Stimulated activated CD8-positive, alpha-beta memory T cell treated with anti-CD3 and anti-CD28 coated beads, Interleukin-2, amount 100 ng/mL, for 1 hour (primary cell): ENCODE results near the gene GABPB2.
"Not testable (repeated sequence)": the region's sequence is repeated elsewhere in the genome, so short reads cannot be mapped to it uniquely, and the experiment has no call there.

Experiments
- DNase-seq, 2 donors: peaks; one replicate each; pipeline ENCODE4 v3.0.0-alpha.2; 2020; ENCODE audit warnings: low read depth in 2 of 2

Gene GABPB2

DNA sequence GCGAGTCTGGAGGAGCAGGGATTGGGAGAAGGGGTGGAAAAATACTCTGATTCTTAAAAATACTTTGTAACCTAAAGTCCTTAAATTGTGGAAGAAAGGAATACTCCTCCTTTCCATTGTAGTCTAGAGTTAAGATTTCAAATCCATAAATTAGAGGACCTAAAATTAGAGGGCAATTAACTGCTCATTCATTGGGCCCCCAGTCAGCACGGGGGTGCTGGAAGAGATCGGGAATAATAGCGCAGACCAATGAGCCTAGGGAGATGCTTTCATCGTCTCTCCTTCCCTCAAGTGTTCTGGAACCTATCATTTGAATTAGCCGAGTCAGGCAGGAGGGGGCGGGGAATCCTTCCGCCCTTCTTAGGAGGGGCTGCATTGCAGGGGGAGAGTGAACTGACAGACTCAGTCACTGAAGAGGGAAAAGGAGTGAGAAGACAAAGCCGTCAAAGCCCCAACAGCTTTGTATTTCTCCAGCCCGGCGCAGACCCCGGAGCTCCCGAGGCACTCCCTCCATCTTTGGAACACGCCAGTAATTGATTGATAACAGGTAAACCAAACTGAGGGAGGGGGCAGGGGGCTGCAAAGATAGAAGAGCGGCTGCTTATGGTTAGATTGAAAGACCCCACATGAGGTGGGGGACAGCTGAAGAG is 10.4 kb upstream of the GABPB2 start, which contains the start of gene MLLT11:
Gene MLLT11 (plus strand): TSS at position 391 of the 650 bp plus-strand sequence. CDS start 6,828 bp downstream, outside the sequence.
- DNase-seq: no peak

DNA sequence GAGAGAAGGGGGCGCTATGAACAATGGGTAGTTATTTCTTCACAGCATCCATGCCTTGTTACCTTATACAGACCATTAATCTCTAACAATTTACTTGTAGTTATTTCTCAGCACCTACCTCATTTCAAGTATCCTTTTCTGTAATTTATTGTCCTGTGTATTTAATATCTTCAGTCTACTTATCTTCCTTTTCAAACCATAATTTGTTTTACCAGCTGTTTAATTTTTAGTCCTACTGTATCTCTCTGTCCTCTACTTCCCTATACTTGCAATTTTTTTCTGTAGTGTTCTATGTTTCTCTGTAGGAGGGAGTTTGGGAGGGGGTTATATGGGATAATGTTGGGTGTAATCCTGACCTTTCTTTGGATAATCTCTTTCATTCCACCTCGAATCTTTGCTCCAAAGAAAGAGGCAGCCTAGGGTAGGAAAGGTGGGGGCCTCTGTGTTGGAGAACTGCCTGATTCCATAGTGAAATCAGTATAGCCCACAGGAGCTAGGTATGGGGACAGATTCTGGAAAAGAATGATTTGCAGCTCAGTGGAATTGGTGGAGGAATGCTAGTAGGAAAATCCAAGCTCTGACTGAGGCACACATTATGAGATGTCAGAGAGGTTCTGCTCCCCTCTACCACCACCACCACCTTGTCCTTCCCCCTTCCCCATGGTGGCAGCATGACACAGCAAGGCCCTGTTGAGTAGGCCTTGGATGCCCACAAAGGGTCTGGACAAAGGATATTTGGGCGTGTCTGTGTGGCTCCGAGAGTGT is 9.7 kb upstream of the GABPB2 start:
- no peak for DNase-seq

DNA sequence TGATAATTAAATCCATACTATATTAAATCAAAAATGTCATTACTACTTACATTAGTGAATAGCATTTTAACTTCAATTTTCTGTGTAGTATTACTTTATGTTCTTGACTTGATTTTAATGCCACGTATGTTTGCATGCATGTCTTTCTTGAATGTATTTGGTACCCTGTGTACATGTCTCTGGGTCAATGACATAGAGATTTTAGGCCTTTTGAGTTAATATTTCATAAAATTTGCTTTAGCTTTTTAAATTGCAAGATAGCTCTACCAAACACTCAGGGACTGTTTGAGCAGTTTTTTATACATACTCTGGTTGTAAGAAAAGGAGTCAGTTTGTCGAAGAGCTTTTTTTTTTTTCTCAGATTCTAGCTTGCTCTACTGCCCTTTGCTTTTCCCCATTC is 8.9 kb upstream of the GABPB2 start:
- DNase-seq: no peak

DNA sequence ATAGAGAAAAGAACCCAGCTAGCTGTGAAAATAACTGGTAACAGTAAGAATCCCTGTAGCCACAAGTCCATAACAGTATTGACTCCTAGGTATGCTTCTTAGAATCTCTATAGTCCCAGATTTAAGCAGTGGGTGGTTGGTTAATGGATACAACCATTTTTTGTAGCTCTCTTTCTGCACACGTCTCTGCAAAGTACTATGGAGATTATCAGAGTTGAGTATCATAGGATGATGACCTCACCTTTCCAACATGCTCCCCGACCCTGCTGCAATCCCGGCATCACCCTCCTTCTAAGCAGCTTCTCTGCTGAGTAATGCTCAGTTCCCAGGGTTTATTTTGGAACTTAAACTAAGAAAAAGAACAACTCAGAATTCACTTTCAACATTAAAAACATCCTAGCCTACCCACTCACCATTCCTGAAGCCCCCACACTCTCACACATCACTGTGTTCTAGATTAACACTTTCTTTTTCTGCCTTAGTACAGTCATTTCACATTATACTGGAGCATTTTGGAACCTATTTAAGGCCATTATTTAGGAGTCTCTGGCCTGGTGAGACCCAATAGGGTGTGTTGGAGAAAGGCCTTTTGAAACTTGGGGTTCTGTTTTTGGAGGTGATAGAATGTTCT is 7.7 kb upstream of the GABPB2 start:
- DNase-seq: no peak

DNA sequence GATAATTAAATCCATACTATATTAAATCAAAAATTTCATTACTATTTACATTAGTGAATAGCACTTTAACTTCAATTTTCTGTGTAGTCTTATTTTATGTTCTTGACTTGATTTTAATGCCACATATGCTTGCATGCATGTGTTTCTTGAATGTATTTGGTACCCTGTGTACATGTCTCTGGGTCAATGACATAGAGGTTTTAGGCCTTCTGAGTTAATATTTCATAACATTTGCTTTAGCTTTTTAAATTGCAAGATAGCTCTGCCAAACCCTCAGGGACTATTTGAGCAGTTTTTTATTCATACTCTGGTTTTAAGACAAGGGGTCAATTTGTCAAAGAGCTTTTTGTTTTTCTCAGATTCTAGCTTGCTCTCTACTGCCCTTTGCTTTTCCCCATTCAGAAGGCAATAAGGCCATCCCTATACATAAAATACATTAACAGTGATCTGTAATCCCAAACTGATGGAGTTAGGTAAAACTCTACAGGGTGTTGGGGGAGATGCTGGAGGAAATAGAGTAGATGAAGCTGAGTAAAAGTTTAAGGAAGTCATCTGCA is 5.4 kb upstream of the GABPB2 start:
- DNase-seq: no peak

DNA sequence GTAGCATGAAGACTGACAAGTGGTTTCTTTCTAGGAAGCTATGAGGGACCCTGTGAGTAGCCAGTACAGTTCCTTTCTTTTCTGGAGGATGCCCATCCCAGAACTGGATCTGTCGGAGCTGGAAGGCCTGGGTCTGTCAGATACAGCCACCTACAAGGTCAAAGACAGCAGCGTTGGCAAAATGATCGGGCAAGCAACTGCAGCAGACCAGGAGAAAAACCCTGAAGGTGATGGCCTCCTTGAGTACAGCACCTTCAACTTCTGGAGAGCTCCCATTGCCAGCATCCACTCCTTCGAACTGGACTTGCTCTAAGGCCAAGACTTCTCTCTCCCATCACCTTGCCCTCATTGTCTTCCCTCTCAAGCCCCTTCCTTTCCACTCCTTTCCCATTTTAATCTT is 3.4 kb upstream of the GABPB2 start:
- DNase-seq: no peak

DNA sequence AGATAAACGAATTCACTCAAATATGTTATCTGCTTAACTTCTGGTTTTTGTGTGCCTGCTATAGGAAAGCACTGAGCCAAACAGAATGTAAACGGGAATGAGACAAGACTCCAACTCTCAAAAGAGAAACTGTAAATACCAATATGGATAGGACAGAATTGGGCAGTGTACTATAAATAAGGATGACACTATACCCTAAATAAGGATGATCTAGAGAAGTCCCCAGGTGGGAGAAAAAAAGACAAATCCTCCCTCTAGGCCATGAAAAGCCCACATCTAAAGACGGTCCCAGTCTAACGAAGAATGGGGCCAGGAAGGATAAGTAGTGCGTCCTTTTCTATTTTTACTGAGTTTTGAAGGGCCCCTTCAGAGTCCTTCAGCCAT is 1.5 kb upstream of the GABPB2 start:
- DNase-seq: no peak

DNA sequence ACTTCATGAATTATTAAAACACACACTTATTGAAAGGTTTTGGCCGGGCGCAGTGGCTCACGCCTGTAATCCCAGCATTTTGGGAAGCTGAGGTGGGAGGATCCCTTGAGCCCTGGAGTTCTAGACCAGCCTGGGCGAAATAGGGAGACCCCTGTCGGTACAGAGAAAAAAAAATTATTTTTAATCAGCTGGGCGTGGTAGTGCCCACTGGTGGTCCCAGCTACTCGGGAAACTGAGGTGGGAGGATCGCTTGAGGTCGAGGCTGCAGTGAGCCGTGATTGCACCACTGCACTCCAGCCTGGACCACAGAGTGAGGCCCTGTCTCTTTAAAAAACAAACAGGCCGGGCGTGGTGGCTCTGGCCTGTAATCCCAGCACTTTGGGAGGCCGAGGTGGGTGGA is 1.7 kb downstream of the GABPB2 start:
- no peak for DNase-seq

DNA sequence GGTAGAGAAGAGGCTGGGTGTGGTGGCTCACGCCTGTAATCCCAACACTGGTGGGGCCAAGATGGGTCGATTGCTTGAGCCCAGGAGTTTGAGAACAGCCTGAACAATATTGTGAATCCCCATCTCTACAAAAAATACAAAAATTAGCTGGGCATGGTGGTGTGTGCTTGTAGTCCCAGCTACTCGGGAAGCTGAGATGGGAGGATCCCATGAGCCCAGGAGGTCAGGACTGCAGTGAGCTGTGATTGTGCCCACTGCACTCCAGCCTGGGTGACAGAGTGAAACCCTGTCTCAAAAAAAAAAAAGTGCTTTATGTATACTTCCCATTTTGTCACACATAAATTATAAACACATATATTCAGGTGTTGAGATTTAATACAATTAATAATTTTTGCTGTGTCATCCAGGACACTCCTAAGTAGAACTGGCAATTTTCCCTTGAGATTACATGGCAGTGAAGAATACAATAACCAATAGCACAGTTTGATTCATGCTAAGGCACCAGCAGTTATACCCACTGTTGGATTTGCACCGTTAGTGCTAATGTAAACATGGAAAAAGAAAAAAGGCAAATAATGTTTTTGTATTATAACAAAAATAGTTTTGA is 15.5 kb downstream of the GABPB2 start:
- DNase-seq: no peak

DNA sequence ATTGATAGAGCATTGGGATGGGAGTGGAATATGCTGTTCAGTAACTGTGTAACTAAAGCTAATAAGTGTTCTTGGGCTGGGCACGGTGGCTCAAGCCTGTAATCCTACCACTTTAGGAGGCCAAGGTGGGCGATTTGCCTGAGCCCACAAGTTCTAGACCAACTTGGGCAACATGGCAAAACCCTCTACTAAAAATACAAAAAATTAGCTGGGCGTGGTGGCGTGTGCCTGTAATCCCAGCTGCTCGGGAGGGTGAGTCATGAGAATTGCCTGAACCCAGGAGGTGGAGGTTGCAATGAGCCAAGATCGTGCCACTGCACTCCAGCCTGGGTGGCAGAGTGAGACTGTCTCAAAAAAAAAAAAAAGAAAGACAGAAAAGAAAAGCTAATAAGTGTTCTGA is 26.9 kb downstream of the GABPB2 start:
- not testable (repeated sequence) for DNase-seq

DNA sequence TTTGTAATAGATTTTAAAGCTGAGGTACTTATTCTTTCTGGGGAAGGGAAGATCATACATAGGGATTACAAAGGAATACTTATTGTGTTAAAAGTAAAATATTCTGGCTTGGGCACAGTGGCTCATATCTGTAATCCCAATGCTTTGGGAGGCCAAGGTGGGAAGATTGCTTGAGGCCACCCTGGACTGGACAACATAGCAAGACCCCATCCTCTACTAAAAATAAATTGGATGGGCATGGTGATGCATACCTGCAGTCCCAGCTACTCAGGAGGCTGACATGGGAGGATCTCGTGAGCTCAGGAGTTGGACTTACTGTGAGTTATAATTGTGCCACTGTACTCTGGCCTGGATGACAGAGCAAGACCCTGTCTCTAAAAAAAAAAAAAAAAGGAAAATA is 27.6 kb downstream of the GABPB2 start:
- DNase-seq: no peak

DNA sequence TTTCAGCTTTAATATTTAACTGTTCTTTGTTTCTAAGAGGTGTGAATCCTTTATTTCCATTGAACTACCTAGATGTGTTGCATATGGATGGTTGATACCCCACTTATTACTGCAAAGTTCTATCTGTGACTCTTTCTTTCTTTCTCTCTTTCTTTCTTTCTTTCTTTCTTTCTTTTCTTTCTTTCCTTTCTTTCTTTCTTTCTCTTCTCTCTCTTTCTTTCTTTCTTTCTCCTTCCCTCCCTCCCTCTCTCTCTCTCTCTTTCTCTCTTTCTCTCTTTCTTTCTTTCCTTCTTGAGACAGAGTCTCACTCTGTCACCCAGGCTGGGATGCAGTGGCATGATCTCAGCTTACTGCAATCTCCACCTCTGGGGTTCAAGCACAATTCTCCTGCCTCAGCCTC is 34.1 kb downstream of the GABPB2 start:
- DNase-seq: no peak

DNA sequence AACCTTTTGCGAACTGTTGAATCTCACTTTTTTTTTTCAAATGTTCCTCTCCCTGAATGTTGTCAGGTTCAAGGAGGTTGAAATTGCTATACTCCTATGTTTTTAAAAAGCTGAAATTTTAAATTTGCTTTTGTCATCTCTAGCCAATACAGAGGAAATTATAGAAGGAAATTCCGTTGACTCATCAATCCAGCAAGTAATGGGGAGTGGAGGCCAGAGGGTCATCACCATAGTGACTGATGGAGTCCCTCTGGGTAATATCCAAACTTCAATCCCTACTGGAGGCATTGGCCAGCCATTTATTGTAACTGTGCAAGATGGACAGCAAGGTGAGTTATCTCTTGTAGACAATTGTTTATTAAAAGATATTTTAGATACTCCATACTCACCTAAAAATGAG is 36.3 kb downstream of the GABPB2 start:
- no peak for DNase-seq

DNA sequence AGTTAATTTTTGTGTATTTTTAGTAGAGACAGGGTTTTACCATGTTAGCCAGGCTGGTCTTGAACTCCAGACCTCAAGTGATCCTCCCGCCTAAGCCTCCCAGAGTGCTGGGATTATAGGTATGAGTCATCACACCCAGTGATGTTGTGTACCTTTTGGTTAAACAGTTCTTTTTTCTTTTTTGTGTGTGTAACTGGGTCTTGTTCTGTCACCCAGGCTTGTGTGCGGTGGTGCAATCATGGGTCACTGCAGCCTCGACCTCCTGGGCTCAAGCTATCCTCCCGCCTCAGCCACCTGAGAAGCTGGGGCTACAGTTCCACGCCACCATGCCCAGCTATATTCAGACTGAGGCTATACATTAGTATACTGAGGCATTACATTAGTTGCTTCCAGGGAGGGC is 37.8 kb downstream of the GABPB2 start:
- no peak for DNase-seq

DNA sequence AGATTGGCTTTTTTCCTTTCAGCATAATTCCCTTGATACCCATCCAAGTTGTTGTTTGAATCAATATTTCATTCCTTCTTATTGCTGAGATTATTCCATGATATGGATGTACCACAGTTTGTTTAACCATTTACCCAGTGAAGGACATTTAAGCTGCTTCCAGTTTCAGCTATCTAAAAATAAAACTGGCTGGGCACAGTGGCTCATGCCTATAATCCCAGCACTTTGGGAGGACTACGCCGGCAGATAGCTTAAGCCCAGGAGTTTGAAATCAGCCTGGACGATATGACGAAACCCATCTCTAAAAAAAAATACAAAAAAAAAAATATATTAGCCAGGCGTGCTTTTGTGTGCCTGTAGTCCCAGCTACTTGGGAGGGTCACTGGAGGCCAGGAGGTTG is 43.3 kb downstream of the GABPB2 start:
- DNase-seq: no peak

DNA sequence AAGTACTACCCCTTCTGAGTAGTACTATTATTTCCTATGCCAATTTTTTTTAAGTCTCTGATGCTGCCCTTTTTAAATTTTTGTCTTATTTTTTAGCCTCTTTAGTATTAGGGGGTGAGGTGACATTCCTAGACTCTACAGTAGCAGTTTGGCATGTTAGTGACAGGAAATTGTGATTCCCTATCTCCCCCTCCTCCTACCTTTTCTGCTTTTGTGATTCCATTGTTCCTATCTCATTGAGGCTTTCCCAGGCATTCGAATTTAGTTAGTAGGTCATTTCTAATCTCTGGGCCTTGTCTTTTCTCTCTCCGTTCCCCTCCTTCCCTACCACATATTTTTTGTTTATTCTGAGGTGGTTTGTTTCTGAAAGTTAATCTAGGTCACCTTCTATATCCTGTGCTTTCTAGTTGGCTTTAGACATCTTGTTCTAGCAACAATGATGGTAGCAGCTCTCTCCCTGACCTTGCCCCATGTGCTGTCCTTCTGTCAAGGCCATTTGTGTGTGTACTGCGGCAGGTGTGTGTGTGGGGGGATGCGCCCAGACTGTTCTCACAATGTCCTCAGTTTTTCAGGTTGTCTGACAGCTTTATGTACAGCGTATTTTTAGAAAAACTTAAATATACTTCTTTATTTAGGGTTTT is 54.3 kb downstream of the GABPB2 start:
- DNase-seq: no peak

DNA sequence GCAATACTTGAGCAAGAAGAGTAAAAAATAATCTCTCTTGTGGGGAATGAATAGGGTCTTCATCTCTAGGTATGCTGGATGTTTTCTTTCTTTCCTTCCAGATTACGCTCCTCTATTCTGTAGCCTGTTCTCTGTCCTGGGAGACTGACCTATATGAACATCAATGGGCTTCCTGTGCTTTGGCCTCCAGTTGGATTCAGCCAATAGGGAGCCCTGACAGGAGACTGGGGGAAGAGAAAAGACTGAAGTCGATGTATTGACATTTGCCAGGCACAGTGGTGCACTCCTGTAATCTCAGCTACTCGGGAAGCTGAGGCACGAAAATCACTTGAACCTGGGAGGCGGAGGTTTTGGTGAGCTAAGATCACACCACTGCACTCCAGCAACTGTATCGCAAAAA is 58.2 kb downstream of the GABPB2 start:
- no peak for DNase-seq

DNA sequence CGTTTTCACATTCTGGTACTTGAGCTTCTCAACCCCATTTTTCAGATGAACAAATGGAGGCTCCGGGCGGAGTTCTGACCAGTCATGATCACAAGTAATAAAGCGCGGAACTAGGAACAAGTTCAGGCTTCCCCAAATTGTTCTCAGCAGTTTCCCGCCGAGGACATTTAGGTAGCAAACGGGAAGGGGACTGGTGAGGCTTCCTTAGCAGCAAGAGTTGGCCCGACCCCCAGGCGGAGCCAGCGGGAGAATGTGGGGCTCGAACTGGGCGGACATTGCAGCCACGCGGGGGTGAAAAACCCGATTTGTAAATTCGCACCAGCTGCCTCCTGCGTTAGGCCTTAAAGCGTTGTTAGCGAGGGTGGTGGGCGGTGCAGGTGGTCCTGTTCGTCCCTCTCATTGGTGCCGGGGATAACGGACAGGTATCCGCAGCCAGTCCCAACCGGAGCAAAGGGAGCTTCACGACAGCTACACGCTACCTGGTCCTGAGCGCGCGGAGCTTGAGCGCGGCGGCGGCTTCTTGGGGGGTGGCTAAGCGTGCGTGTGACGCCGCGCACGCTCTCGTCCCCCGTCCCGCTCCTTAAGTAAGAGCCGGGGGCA is 60.5 kb downstream of the GABPB2 start:
- DNase-seq: peak; percentile 49 to 61

DNA sequence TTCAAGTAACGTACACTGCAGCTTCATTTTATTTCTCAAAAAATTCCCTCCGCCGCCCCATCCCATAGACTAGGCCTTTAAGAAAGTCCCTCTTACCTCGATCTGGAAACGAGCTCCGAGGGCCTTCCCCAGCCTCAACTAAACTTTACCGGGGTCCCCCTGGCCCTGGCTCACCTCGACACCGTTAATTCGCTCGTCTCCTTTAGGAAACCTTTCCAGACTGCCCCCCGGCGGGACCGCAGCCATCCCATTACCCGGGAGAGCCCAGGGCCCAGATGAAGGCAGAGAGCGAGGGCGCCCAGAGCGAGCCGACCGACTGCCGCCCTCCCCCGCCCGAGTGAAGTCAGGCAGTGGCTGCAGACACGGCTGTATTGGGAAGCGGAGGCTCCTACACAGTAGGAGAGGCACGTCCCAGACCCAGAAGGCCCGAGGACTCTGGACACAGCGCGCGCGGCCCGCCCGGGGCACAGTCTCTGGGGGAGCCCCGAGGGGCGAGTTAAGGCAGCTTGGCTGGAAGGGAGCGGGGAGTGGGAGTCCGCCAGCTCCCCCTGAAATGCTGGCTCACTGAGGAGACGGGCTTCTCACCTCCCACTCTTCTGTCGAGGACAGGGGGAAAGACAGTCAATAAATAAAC is 61.3 kb downstream of the GABPB2 start:
- DNase-seq: no peak

DNA sequence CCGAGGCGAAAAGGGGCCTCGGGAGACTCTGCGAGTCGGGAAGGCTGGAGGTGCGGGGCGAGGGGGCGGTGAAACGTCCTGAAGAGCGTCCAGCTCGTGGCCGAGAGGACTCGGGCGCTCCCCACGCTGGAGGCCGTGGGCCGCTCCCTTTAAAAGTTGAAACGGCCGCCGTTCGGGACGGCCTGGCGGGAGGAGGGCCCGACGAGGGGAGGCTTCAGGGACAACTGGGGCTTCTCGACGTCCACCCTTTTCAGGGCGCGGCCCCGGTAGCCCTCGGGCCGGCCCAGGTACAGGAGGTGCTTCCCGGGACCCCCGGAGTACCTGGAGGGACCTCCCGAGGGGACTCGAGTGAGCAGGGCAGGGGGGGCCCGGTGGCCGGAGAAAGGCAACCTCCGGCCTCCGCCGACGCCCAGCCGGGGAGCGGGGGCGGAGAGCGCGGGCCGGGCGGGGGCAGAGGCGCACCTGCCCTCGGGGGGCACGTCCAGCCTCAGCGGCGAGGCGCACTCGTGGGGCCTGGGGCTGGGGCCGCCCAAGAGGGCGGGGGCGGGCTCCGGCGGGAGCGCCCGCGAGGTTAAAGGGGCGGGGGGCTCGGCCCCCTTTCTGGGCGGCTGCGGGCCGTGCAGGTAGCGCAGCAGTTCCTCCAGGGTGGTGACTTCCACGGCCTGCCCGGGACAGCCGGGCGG is 61.9 kb downstream of the GABPB2 start:
- no peak for DNase-seq
